ENCODE data around the gene CIT.

DNA sequence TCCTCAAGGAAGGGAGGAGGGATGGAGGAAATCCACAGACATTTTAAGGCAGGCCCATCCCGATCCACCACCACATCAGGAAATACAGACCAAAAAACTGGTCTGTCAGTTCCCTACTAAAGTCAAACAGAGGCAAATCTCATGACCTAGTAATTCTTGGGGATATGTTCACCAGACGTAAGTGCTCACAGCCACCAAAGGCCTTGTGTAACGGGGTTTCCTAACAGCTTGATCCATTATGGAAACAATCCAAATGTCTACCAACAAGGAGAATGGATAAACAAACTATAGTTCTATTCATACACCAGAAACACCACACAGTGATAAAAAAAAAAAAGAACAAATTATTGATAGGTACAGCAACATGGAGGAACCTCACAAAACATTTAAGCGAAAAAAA lies 136.3 kb downstream of the CIT start:
- TF ChIP-seq, protein P1, sequence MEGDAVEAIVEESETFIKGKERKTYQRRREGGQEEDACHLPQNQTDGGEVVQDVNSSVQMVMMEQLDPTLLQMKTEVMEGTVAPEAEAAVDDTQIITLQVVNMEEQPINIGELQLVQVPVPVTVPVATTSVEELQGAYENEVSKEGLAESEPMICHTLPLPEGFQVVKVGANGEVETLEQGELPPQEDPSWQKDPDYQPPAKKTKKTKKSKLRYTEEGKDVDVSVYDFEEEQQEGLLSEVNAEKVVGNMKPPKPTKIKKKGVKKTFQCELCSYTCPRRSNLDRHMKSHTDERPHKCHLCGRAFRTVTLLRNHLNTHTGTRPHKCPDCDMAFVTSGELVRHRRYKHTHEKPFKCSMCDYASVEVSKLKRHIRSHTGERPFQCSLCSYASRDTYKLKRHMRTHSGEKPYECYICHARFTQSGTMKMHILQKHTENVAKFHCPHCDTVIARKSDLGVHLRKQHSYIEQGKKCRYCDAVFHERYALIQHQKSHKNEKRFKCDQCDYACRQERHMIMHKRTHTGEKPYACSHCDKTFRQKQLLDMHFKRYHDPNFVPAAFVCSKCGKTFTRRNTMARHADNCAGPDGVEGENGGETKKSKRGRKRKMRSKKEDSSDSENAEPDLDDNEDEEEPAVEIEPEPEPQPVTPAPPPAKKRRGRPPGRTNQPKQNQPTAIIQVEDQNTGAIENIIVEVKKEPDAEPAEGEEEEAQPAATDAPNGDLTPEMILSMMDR (conservative IDR thresholded peaks at IDR 0.05 in 1 of 2, IDR thresholded peaks at IDR 0.05 in 1 of 2; ENCODE audit: extremely low read depth in 1 of 2, insufficient read depth in 1 of 2, low read depth in 1 of 2, low read length in 2 of 2): no peak
- no peak for TF ChIP-seq EZH2 (IDR thresholded peaks at IDR 0.05; ENCODE audit: borderline replicate concordance, low read length)
